GM19351 (cell line): ENCODE results near the gene FMO3.

Experiments used
- ATAC-seq: cut with Tn5 transposase; IDR thresholded peaks from one replicate; pipeline ENCODE4 v1.9.1; 2021; ENCODE audit warnings: mild to moderate bottlenecking, moderate library complexity; ENCODE audit not compliant: unreplicated experiment

The FMO3 gene

DNA sequence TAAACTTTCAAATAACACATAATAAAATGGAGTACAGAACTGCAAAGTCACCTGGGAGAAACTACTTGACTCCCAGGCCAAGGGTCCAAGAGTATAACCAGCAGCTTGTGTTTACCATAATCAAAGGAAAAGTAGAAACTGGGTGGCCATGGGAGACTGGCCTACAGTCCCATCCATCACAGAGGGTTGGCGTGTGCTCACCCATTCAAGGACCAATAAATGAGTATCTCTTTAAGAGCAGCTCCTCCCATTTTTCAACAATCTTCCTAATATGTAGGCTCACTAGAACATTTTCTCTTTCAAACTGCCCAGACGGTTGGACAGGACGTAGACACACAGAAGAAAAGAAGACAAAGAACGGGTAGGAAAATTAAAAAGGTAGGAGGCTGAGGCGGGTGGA, at the start of gene FMO3:
TSS of gene FMO3 (plus strand) at position 302 of the 400 bp plus-strand sequence. CDS start 1,754 bp downstream, outside the sequence.
- no peak for ATAC-seq

DNA sequence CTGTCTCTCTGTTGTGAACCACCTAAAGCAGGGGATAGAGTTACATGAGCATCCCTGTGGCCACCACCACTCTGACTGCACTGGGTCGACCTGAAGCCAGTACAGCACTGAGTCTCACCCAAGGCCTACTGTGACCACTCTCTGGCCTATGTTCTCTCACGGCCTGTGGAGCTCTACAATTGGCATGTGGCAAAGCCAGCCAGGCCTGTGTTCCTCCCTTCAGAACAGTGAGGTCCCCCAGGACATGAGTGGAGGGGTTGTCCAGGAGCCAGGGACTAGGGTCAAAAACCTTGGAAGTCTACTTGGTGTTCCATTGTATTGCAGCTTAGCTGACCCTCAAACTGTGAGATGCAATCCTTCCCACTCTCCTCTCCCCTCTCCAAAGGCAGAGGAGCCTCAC, 42.7 kb upstream of the FMO3 start:
- no peak for ATAC-seq

DNA sequence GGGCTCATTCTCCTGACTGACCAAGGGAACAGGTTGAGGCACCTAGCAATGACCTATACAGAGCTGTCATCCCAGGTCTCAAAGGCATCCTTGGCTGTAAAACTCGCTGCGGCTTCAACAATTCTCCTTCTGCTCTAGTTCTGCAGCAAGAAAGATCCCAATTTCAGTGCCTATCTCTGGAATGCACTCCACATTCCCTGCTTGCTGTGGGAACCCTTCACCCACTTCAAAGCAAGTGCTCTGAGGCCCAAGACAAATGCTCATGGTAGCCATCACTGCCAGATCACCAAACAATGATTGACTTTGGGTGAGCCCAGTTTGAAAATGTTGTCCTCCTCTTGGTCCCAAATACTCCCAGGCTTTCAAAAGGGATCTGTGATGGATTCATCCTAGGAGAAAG, 37.7 kb upstream of the FMO3 start:
- no peak for ATAC-seq

DNA sequence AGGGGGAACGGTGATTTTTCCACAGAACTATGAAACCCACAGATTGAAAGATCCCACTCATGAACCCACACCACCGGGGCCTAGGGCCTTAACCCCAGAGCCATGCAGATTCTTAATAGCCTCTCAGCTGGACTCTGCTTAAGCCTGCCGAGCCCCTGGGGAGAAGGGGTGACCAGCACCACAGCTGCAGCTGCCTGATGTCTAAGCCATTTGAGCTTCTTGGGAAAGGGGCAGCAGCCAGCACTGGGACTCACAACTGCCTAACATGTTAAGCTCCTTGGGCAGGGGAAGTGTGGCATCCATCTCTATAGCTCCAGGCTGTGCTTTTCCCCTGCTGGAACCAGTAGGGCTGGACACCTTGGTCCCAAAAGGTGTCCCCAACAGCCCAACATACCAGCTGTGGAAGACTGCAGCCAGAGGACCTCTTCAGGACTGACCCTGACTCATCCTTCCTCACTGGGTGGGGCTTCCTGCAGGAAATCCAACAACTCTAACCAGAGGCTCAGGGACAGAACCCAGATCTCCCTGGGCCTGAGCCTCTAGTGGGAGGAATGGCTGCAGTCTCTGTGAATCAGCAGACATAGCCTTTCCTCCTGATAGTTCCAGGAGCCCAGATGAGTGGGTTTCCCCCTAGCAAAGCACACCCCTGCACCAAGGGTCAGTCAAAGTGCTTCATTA, 34.6 kb upstream of the FMO3 start:
- no peak for ATAC-seq

DNA sequence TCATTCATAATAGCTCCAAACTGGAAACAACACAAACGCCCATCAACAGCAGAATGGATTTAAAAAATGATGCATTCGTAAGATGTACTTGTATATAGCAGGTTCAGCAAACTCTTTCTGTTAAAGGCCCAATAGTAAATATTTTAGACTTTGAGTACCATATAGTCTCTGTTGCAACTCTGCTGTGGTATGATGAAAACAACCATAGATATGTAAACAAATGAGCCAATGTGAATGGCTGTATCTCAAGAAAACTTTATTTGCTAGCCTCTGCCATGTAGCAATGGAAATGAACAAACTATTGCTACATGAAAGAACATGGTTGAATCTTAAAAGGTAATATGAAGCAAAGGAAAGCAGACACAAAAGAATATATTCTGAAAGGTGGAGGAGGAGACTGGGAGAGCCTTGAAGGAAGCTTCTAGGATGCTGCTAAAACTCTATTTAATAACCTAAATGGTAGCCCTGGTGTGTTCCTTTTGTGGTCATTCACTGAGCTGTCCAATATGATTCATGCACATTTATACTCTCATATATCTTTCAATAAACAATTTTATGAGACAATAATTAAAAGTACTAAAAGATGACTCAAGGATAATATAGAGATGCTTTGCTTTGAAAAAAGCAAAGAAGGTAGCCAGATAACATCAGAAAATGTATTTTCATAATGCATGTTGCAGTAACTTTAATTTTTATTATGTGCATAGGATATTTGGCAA, 29.1 kb upstream of the FMO3 start:
- no peak for ATAC-seq

DNA sequence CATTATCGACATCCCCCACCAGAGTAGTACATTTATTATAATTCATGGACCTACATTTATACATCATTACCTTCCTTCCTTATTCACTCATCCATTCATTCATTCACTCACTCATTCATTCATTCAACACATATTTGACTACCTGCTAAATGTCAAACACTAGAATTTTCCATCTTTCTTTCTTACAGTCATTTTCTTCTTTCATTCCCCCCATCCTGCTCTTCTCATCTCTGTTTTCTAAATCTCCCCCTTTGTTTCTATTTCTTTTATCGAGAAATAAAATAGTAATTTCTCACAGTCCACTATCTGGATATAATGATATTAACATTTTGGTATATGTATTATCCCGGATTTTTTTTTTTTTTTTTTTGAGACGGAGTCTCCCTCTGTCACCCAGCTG, 27.8 kb upstream of the FMO3 start:
- ATAC-seq, result no peak

DNA sequence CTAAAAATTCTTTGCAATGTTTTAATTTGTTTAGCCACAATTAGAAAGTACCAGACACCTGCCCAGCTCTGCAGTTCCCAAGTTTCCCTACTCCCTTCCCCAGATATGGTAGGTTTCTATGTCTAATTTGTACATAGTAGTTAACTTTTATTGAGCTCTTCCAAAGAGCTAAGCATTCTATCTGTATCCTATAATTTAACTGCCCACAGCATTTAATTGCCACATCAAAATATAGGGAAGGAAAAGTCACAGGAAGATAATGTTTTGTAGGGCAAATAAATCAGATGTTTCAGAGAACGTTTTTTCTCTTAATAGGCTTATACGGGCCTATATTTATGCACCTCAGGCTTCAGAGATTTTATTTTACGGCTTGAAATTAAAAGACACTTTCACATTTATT, 15.7 kb upstream of the FMO3 start:
- ATAC-seq, result no peak

DNA sequence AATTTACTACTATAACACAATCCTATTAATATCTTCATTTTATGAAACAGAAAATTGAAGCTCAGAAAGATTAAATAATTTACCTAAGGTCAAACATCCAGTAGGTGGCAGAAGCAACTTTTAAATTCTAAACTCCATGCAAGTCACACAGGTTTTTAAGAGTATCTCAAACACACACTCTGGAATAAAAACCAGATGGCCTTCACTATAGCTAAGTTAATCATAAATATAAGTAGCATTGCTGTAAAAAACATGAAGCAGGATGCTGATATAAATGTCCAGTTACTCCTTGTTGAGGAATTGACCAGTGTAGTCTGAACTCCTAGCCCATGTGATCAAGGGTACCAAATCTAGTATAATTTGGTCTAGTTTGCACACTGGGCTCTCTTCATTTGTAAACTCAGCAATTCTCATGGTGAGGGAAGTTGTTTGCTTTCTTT, 9.4 kb upstream of the FMO3 start:
- ATAC-seq, result peak; percentile 48

DNA sequence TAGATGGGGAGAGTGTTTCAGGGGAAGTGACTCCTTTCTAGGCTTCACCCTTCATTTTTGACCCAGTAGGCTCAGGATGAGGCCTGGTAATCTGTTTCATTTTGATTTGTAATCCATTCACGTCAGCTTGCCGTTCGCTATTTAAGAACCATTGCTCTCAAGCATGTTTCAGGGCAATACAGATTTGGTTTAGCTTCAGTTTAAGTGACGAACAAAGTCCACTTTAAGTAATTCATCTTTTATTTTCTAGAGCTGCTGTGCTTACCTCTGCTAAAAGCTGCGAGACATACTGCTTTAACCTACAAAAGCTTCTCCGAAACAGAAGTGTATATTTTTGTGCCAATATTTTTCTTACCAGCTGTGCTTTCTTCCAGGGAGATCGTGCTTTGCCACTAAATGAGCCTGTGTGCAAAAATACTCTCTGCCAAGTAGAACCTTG, 8.9 kb upstream of the FMO3 start:
- no peak for ATAC-seq

DNA sequence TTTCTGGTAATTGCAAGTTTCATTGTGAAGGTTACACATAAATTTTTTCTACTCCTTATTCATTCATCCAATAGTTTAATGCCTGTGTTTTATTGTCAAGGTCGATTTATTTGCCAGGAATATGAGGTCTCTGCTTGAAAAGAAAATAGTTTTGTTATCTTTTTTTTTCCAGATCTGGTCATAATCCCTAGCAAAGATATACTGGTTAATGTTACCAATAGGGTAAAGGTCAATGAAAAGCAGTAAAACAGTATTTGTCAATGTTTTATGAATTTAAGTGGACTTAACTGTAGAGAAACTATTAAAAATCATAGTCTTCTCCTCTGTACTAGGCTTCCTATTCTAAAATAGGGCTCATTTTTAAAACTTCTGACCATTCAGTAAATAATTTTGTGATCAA, 8.1 kb upstream of the FMO3 start:
- no peak for ATAC-seq

DNA sequence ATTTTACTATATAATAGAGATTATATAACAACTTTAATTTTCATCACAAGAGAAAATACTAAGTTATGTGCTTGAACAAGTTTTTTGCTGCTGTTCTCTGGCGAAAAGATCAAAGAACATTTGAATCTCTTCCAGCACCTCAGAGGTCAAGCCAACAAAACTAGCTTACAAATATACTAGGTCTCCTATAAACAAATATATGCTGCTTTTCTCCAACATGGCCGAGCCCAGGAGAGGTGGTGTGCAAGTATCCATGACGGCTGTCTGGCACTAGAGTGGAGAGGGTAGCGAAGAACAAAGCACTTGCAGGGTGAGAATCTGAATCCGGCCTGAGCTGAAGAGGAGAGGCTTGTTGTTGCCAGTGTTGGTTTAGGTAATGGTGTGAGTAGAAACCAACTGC, 7.5 kb upstream of the FMO3 start:
- no peak for ATAC-seq

DNA sequence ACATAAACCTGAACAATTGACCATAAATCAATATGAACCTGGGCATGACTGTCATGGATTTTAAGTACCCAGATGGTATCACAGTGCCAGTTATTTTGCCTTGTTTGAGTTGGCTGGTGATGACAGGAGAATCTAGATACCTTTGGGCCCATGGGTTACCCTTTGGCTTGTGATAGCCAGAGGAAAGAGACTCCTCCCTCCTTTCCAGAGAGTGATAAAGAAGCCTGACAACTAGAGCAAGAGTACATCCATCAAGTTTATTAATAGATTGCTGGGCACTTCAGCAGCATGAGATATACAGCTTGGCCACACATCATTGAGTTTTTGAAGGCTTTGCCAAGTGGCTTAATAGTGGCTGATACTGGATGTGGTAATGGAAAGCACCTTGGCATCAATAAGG, 6.6 kb upstream of the FMO3 start:
- no peak for ATAC-seq

DNA sequence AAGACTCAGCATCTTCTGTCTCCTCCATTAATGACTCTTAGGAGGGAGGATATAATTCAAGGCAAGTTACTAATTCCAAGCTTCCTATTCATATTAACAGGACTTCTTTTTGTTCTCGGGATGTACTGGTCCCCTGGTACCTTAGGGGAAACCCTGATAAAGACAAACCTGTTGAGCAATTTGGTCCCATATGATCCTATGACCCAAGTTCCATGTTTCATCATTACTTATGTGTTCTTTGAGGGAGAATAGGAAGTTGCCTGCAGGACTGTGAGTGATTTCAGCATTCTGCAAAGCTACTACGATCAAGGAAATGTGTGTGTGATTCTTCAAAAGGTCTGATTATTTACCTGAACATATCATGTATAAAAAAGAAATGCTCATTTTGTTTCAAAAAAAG, 5.8 kb upstream of the FMO3 start:
- no peak for ATAC-seq

DNA sequence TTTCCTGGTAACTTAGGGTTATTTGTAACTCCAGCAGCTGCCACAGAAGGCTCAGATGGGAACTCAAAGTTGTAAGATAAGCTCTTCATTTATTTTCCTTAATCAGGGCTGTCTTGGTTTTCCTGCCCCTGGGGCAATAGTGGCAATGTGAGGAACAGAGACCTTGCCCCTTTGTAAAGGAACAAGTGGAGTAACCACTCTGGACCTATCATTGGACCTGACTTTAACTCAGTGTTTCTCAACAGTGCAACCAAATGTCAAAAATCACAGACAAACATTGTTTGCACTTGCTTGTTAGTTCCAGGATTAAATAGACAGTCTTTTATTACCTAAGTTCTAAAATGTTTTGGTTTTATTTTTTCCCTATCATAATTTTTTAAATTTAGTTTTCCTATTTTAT, 2.8 kb upstream of the FMO3 start:
- no peak for ATAC-seq

DNA sequence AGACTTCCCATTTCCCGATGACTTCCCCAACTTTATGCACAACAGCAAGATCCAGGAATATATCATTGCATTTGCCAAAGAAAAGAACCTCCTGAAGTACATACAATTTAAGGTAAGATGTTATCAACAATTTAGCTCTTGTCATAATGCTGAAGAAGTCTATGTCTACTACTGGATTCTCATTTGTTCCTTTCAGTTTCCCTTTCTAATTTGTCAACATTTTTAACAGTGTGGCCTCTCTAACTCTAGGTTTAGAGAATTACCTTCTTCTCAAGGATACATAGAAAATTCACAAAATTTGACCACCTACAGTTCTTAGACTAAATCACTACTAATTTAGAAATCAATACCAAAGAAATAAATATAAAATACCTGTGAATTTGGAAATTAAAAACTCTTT, 13.2 kb downstream of the FMO3 start:
- ATAC-seq, result no peak

DNA sequence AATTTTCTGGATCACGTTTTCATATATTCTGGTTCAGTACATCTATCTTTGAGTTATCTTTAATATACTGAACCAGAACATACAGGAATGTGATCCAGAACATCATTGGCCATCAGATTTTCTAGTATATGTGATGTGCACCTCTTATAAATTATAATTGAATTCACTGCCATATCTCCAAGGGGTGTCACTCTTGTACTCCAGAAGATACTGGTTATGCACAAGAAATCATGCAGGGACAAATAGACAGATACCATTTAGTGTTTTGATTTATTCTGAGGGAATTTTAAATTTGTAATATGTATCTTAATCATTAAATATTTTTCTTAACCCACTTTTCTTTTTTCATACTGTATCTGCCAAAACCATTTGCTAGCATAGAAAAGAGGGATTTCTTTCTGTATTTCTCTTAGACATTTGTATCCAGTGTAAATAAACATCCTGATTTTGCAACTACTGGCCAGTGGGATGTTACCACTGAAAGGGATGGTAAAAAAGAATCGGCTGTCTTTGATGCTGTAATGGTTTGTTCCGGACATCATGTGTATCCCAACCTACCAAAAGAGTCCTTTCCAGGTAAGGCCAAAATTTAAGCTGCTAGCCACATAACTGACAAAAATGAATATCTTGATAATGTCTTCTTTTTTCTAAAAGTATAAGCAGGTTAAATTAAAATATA, 16.7 kb downstream of the FMO3 start:
- no peak for ATAC-seq

DNA sequence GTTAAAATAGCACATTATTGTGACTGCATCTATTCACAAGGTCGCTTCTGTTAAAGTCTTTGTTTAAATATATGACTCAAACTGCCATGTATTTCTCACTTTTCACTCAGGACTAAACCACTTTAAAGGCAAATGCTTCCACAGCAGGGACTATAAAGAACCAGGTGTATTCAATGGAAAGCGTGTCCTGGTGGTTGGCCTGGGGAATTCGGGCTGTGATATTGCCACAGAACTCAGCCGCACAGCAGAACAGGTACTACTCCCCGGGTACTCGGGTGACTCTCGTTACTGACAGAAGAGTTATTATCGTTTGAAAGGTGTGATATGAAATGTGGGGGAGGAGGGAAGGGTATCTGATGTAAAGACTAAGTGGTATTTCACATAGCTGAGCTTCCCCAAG, 17.3 kb downstream of the FMO3 start:
- ATAC-seq, result no peak

DNA sequence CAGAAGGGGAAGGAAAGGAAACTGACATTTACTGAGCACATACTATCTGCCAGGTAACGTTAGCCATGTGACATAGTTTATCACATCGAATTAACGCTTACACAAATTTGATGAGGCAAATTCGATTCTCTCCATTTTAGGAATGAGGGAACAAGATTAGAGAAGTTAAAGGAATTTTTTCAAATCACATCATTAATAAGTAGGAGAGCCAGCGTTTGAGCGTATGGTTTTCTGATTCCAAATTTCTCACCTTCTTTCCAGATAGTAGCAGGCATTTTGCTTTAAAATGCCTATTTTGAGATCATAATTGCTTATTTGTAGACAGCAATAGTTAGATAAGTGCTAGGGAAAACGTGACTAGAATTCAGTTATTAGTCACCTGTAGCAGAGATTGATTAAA, 19.3 kb downstream of the FMO3 start:
- no peak for ATAC-seq

DNA sequence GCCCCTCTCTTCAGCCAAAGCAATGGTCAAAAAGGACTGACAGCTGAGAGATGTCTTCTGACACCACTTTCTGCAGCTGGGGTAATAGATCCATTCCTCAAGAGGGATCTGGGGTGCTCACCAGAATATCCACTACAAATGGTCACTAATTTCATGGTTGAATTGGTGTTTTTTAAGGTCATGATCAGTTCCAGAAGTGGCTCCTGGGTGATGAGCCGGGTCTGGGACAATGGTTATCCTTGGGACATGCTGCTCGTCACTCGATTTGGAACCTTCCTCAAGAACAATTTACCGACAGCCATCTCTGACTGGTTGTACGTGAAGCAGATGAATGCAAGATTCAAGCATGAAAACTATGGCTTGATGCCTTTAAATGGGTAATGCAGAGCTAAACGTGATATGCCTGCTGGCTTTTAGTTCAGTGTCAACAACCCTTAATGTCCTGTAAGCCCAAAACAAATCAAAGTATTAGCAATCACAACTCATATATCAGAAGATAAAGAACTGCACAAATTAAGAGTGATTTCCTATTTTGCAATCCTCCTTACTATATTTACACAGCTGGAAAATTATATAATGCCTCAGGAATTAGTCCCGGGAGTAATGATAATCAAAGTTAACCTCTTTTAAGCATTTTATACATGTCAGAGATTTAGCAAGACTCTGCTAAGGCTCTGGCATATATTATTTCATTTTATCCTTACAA, 20.1 kb downstream of the FMO3 start:
- ATAC-seq, result no peak

DNA sequence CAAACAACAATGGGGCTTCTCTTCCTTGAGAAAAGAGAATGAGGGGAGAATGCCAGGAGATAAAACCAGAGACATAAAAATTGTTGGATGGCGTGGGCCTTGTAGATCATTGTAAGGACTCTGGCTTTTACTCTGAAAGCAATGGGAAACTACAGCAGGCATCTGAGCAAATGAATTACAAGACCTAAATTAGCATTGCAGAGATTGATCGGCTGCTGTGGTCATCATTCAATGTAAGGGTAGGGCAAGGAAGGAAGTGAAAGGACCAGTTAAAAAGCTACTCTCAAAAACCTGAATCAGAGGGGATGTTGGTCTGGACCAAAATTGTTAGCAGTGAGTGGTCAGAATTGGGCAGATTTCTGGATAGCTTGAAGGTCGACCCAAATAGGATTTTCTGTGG, 21.4 kb downstream of the FMO3 start:
- no peak for ATAC-seq

DNA sequence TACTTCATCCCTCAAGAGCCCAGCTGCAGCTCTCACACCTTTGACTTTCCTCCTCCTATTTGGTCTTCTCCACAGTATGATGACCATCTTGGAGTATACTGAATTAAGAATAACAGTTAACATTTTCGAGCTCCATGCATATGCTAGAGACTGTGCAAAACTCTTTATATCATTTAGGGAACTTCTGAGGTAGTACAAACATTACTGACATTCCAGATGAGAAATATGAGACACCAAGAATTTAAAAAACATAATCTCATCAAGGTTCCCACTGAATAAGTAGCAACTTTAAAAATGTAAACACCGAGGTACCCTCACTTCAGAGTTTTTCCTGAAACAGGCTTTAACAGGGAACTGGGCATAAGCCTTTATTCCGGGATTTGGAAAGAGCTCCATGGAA, 22.7 kb downstream of the FMO3 start:
- no peak for ATAC-seq
